ENCODE results near the gene PADI2.

The PADI2 gene

DNA sequence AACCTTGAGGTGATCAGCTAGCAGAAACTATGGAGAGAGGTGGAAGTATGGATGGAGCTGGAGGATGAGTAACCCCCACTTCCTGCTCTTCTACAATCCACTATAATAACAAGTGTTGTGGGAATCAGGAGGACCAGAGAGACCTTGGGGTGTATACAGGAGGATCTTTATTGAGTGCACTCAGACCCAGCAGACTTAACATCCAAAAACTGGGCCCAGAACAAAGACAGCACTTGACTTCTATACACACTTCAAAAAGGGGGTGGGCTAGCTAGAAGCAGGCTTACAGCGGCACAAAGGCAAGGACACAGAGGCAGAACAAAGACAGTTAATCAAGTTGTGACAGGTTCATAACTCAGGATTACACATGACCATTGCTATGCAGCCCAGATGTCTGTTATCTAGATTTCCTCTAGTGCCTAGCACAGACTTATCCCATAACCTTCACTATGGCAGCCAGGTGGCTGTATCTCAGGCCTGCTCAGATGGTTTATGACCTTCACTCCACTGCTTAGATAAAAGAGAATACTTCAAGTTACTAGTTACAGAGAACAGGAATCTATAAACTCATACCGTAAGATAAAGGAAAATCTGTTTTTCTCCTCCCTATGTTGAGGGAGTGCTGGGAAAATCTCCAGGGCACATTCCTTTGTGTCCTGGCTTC, 36.1 kb upstream of the PADI2 start:
- DNase-seq (ENCODE audit: insufficient read length, low spot score) (no peak), FAIRE-seq (no peak)
- no peak for TF ChIP-seq POLR2A (IDR thresholded peaks at IDR 0.05; ENCODE audit: low read depth, low read length)

DNA sequence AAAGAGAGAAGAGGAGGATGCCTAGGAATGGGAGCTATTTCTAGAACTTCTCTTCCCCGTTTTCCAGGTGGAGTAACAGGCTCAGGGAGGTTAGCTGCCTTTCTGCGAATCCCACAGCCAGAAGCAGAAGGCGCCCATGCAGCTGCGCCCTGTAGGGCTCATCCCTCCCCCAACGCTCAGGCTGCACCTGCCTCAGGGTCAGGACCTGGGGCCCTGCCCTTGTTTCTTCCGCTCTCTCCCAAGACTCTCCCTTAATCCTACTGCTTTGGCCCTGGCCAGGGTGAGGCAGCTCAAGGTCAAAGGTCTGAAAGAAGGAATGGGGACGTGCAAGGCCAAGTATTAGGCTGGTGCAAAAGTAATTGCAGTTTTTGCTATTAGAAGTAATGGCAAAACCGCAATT, 30.5 kb upstream of the PADI2 start:
- no peak for FAIRE-seq
- DNase-seq (ENCODE audit: insufficient read length, low spot score): no peak
- no peak for TF ChIP-seq POLR2A (IDR thresholded peaks at IDR 0.05; ENCODE audit: low read depth, low read length)

DNA sequence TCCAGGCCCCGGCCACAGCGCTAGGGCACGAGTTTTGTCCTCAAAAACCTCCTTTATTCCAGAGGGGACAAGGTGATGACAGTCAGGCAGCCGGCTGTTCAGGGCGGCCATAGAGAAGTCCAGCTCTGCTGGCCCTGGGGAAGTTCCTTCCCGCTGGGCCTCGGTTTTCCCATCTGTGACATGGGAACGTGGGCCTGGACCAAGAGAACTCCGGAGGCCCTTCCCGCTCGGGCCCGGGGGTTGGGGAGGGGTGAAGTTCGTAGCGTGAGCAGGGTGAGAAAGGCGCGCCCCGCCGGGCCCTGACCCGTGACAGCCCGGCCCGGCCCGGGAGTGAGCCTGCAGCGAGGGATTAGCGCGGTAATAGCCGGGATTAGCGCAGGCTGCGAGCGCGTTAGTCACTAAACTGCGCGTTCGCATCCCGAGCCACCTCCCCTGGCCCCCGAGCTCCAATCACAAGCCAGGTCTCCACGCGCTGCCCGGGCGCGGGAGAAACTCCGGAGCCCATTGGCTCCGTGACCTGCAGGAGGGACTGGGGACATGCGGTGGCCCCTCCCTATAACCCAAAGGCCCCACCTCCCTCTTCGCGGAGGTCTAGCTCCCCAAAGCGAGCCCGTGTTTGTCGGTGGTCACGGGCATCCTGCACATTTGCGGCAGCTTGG, 29.8 kb upstream of the PADI2 start:
- no peak for TF ChIP-seq POLR2A (IDR thresholded peaks at IDR 0.05; ENCODE audit: low read depth, low read length)
- DNase-seq (ENCODE audit: insufficient read length, low spot score) (no peak), FAIRE-seq (no peak)

GRCh38 chr1:17145648-17146047, 26.4 kb upstream of the PADI2 start:
- DNase-seq (ENCODE audit: insufficient read length, low spot score) (no peak), FAIRE-seq (no peak)
- no peak for TF ChIP-seq POLR2A (IDR thresholded peaks at IDR 0.05; ENCODE audit: low read depth, low read length)

- TF ChIP-seq POLR2A (IDR thresholded peaks at IDR 0.05; ENCODE audit: low read depth, low read length): no peak
- no peak for FAIRE-seq
- no peak for DNase-seq (ENCODE audit: insufficient read length, low spot score)
Measured at GRCh38 chr1:17143760-17144159, 24.5 kb upstream of the PADI2 start.

DNA sequence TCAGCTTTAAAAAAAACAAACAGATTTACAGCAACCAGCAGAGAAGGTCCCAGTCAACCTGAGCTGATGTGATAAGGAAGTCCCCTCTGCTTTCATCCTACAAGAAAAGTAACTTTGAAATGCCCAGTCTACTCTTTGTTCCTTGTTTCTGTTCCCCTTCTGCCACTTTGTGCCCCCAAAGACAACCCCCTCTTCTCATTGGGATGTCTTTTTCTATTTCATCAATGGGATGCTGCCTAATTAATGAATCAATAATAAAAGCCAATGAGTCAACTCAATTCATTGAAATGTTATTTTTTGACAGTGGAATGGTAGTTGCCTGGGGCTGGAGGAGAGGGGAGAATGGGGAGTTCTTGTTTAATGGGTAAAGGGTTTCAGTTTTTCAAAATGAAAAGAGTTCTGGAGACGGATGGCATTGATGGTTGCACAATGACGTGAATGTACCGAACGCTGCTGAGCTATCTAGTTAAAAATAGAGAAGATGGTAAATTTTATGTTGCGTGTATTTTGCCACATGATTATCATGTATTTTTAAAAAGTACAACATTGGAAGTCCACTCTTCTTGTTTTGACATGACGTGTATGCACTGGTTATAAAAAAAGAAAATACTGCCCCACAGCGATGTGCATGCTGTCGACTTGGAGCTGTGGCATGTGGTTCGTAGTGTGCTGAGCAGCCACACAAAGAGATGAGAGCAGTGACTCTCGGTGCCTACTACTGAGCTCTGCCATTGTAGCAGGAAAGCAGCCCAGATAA, 22.4 kb upstream of the PADI2 start:
- no peak for TF ChIP-seq POLR2A (IDR thresholded peaks at IDR 0.05; ENCODE audit: low read depth, low read length)
- no peak for DNase-seq (ENCODE audit: insufficient read length, low spot score)
- no peak for FAIRE-seq

DNA sequence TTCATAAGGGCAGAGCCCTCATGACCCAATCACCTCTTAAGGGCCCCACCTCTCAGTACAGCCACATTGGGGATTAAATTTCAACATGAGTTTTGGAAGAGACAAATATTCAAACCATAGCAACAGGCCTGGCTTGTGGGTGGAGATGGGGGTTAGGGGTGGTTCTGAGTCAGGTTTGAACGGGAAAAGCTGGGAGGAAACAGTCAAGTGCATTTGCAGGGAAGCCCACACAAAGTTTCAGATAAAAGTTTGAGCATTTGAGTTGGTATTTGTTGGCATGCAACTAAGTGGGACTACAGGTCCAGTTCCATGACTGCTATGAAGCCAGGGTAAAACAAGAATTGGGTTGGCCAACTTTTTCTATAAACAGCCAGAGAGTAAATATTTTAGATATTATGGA, 21.0 kb upstream of the PADI2 start:
- DNase-seq (ENCODE audit: insufficient read length, low spot score) (no peak), FAIRE-seq (no peak)
- no peak for TF ChIP-seq POLR2A (IDR thresholded peaks at IDR 0.05; ENCODE audit: low read depth, low read length)

DNA sequence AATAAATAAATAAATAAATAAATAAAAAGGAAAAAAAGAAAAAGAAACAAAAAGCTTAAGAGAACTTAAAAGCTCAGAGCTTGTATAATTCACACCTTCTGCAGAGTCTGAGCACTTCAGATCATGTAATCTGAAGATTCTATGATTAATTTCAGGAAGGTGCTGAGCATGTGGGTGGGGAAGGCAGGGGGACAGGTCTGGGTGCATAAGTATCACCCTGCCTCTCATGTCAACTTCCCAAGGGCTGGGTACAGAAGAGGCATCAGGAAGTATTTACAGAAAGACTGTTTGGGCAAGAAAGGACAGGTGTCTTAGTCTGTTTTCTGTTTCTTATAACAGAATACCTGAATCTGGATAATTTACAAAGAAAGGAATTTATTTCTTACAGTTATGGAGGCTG, 20.4 kb upstream of the PADI2 start:
- TF ChIP-seq POLR2A (IDR thresholded peaks at IDR 0.05; ENCODE audit: low read depth, low read length): no peak
- FAIRE-seq (no peak), DNase-seq (ENCODE audit: insufficient read length, low spot score) (no peak)

DNA sequence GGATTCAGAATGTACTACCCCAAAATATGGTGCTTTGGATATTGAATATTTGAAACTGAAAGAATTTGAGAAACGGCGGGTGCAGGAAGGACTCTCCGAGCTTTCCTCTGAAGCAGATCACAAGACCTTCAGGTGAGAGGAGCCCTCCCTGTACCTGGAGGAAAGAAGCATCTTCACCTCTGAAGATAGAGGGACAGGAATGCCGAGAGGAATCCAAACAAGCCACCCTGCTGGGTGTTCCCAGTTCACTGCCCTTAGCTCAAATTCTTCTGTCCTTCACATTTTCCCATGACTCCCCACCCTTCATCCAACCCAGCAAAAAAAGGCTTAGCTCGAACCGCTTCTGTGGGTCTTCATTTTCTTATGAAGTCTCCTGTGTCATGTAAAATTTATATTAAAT, 18.2 kb upstream of the PADI2 start:
- no peak for DNase-seq (ENCODE audit: insufficient read length, low spot score)
- no peak for FAIRE-seq
- TF ChIP-seq POLR2A (IDR thresholded peaks at IDR 0.05; ENCODE audit: low read depth, low read length): no peak

GRCh38 chr1:17136936-17137335, 17.7 kb upstream of the PADI2 start:
- TF ChIP-seq POLR2A (IDR thresholded peaks at IDR 0.05; ENCODE audit: low read depth, low read length): no peak
- DNase-seq (ENCODE audit: insufficient read length, low spot score) (no peak), FAIRE-seq (no peak)

DNA sequence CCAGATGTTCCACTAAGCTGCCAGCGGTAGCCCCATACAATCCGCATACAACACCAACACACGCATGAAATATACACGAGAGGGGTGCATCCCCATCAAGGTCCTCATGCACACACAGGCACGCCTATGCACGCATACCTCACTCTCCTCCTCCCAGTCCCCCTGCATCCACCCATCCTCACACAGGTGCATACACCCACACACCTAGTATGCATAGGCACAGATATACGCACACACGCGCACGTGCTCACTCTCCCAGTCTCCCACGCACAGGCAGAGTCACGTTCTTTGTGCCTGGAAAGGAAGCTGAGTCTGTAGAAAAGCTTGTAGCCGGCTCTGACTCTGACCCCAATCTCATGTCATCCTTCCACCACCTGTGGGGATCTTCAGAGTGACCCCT, 16.9 kb upstream of the PADI2 start:
- TF ChIP-seq POLR2A (IDR thresholded peaks at IDR 0.05; ENCODE audit: low read depth, low read length): no peak
- DNase-seq (ENCODE audit: insufficient read length, low spot score) (no peak), FAIRE-seq (no peak)

DNA sequence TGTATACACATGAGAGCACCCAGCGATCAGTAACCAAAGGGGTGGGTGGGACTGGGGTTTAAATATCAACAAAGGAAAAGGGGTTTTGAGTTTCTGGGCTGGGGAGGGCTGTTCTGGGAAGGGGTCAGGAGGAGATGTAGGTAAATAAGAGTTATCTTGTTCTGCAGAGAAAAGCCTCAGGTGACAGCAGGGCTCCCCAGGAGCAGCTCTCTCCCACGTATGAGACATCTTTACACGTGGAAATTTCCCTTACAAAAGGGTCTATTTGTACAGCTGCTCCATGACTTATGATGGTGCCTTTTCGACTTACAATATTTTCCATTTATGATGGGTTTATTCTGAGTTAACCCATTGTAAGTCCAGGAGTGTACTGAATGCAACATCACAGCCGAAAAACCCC, 16.3 kb upstream of the PADI2 start:
- TF ChIP-seq POLR2A (IDR thresholded peaks at IDR 0.05; ENCODE audit: low read depth, low read length): no peak
- FAIRE-seq (no peak), DNase-seq (ENCODE audit: insufficient read length, low spot score) (no peak)

DNA sequence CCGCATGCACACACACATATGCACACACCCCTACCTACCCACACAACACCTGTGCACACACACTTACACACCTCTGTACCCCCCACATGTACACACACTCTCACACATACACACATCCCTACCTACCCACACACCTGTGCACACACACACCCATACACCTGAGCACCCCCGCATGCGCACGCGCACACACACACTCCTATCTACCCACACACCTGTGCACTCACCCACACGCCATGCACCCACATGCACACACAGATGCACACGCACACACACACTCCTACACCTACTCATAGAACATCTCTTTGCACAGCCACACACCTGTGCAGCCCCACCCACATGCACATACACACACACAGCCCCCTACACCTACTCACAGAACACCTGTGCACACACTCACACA, 15.5 kb upstream of the PADI2 start:
- no peak for DNase-seq (ENCODE audit: insufficient read length, low spot score)
- no peak for TF ChIP-seq POLR2A (IDR thresholded peaks at IDR 0.05; ENCODE audit: low read depth, low read length)
- no peak for FAIRE-seq

DNA sequence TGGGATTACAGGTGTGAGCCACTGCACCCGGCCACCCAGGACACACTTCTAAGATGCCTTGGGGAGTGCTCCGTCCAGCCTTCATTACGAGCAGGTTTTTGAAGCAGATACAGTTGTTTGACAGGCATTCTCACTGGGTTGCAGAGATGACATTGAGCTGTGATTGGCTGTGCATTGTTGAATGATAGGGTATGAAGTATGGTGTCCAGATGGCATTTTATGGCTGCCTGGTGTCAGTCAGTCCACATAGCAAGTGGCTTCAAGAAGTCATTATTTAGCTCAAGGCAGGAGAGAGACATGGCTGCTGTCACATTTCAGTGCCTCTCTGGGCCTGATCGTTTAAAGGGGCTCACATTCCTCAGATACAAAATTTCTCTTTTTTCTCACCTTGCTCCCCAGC, 14.8 kb upstream of the PADI2 start:
- no peak for TF ChIP-seq POLR2A (IDR thresholded peaks at IDR 0.05; ENCODE audit: low read depth, low read length)
- DNase-seq (ENCODE audit: insufficient read length, low spot score) (no peak), FAIRE-seq (no peak)

DNA sequence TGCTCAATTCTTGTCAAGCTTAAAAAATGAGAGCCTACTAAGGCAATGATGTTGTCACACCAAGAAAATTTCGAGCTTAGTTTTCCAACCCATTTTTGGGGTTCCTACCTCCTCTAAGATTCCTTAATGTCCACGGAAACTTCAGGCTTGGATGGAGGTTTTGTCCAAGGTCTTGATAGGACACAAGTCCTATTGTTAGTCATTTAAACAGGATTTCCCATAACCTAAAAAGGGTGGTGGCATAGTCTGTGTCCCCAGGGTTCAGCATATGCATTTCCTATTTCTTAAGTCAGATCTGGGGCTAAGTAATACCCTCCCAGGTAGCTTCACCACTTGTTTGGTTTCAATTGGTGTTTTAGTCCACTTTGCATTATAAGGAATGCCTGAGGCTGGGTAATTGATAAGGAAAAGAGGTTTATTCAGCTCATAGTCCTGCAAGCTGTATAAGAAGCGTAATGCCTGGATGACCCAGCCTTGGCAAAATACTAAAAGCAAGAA, 10.9 kb upstream of the PADI2 start:
- no peak for TF ChIP-seq POLR2A (IDR thresholded peaks at IDR 0.05; ENCODE audit: low read depth, low read length)
- FAIRE-seq (no peak), DNase-seq (ENCODE audit: insufficient read length, low spot score) (no peak)
